IMR-90 (cell line): ENCODE measurements around the gene SEMA4A. TPM values are rescaled to one million over a fixed set of nuclear protein-coding genes. Genes with fewer than 3 reads are reported as not detected.

Experiments used
- ATAC-seq: fragments of 200-7000 bp; cut with Tn5 transposase; 2 replicates; pipeline ENCODE4 v1.9.1; 2020; ENCODE audit warnings: low read depth, mild to moderate bottlenecking, moderate library complexity
- Bru-seq: library from RNA; stranded (reverse); fragments of 400-500 nt; gene quantifications from one replicate; lab custom pipeline; 2021; lab: Mats Ljungman, UMichigan
- BruChase-seq, 2 experiments: library from RNA; stranded (reverse); fragments of 400-500 nt; gene quantifications; one replicate each; lab custom pipeline; 2021; lab: Mats Ljungman, UMichigan
- BruUV-seq: library from RNA; stranded (reverse); fragments of 400-500 nt; replicated peaks from 2 replicates; lab custom pipeline; 2021; lab: Mats Ljungman, UMichigan
- CTCF ChIA-PET: fragments of 300-600 bp; formaldehyde crosslinking; extraction: SDS; loops from one replicate; lab custom pipeline; 2021; ENCODE audit warnings: antibody characterized with exemption; lab: Yijun Ruan, JAX
- POLR2A ChIA-PET: fragments of 300-600 bp; sonication (Branson Sonifier 250); formaldehyde crosslinking; loops from one replicate; lab custom pipeline; 2022; ENCODE audit warnings: antibody characterized with exemption; ENCODE audit not compliant: unreplicated experiment; lab: Charles Lee
- DNase-seq: peaks from one replicate; pipeline ENCODE4 v3.0.0; 2013
- H2AFZ ChIP-seq: replicated peaks from 2 replicates; pipeline ENCODE3; 2013; ENCODE audit warnings: low read length, mild to moderate bottlenecking; ENCODE audit not compliant: poor library complexity
- H2AK5ac ChIP-seq: 2 replicates; pipeline ENCODE4 v1.6.1; 2013; ENCODE audit warnings: low read depth, low read length, inconsistent platforms
- H2AK9ac ChIP-seq: replicated peaks from 2 replicates; pipeline ENCODE3; 2013; ENCODE audit warnings: mild to moderate bottlenecking, low read depth, low read length, moderate library complexity; ENCODE audit not compliant: poor library complexity
- H2BK120ac ChIP-seq: 2 replicates; pipeline ENCODE4 v1.6.1; 2013; ENCODE audit warnings: low read depth, low read length, inconsistent platforms
- H2BK15ac ChIP-seq: 3 replicates; pipeline ENCODE4 v1.6.1; 2013; ENCODE audit warnings: low read depth, low read length, inconsistent platforms
- H2BK20ac ChIP-seq: 2 replicates; pipeline ENCODE4 v1.6.1; 2013; ENCODE audit warnings: low read depth, mild to moderate bottlenecking, inconsistent platforms, low read length, moderate library complexity
- H2BK5ac ChIP-seq: 2 replicates; pipeline ENCODE4 v1.6.1; 2013; ENCODE audit warnings: mild to moderate bottlenecking, low read depth, low read length, inconsistent platforms; ENCODE audit not compliant: poor library complexity, severe bottlenecking
- H3K14ac ChIP-seq: replicated peaks from 2 replicates; pipeline ENCODE4 v1.6.1; 2013; ENCODE audit warnings: low read depth, low read length, inconsistent platforms
- H3K18ac ChIP-seq: 2 replicates; pipeline ENCODE4 v1.6.1; 2013; ENCODE audit warnings: low read depth, low read length, control low read depth
- H3K23ac ChIP-seq: 2 replicates; pipeline ENCODE4 v1.6.1; 2013; ENCODE audit warnings: low read depth, low read length, inconsistent platforms
- H3K27ac ChIP-seq: 2 replicates; pipeline ENCODE4 v1.5.1; 2013; ENCODE audit warnings: mild to moderate bottlenecking, control low read depth, low read length; ENCODE audit not compliant: insufficient read depth
- H3K27me3 ChIP-seq: 2 replicates; pipeline ENCODE4 v1.6.1; 2013; ENCODE audit warnings: low read length; ENCODE audit not compliant: control insufficient read depth, insufficient read depth
- H3K36me3 ChIP-seq: 2 replicates; pipeline ENCODE4 v1.6.1; 2013; ENCODE audit warnings: low read length, mixed read lengths; ENCODE audit not compliant: control insufficient read depth, insufficient read depth
- H3K4ac ChIP-seq: 2 replicates; pipeline ENCODE4 v1.6.1; 2013; ENCODE audit warnings: low read depth, low read length, inconsistent platforms
- H3K4me1 ChIP-seq: 2 replicates; pipeline ENCODE4 v1.6.1; 2013; ENCODE audit warnings: low read length, mixed read lengths; ENCODE audit not compliant: control insufficient read depth, insufficient read depth
- H3K4me2 ChIP-seq: 2 replicates; pipeline ENCODE4 v1.6.1; 2013; ENCODE audit warnings: low read depth, mild to moderate bottlenecking, control low read depth, low read length, moderate library complexity
- H3K4me3 ChIP-seq: 2 replicates; pipeline ENCODE4 v1.5.1; 2013; ENCODE audit warnings: low read depth, mild to moderate bottlenecking, control low read depth, low read length, moderate library complexity; ENCODE audit not compliant: insufficient read depth
- H3K56ac ChIP-seq: 2 replicates; pipeline ENCODE4 v1.6.1; 2013; ENCODE audit warnings: low read length, inconsistent platforms; ENCODE audit not compliant: insufficient read depth; ENCODE audit errors: extremely low read depth
- H3K79me1 ChIP-seq, 2 experiments: 2 replicates each; pipeline ENCODE4 v1.6.1; 2013; ENCODE audit warnings: low read length in 2 of 2, inconsistent platforms in 1 of 2, low read depth in 1 of 2
- H3K9ac ChIP-seq: 2 replicates; pipeline ENCODE4 v1.6.1; 2013; ENCODE audit warnings: low read depth, low read length, control low read depth
- H3K9me1 ChIP-seq: 2 replicates; pipeline ENCODE4 v1.6.1; 2013; ENCODE audit warnings: low read length, inconsistent platforms; ENCODE audit not compliant: insufficient read depth
- H3K9me3 ChIP-seq: 2 replicates; pipeline ENCODE4 v1.6.1; 2013; ENCODE audit warnings: low read length; ENCODE audit not compliant: control insufficient read depth, insufficient read depth
- H4K20me1 ChIP-seq: 2 replicates; pipeline ENCODE4 v1.6.1; 2013; ENCODE audit warnings: low read length, inconsistent platforms; ENCODE audit not compliant: insufficient read depth
- H4K5ac ChIP-seq: 2 replicates; pipeline ENCODE4 v1.6.1; 2013; ENCODE audit warnings: mild to moderate bottlenecking, low read depth, low read length, control low read depth
- H4K8ac ChIP-seq, 2 experiments: 2 replicates each; pipeline ENCODE4 v1.6.1; 2013; ENCODE audit warnings: low read depth in 2 of 2, low read length in 2 of 2, control low read depth in 1 of 2, inconsistent platforms in 1 of 2
- H4K91ac ChIP-seq: 2 replicates; pipeline ENCODE4 v1.6.1; 2013; ENCODE audit warnings: low read depth, low read length, inconsistent platforms; ENCODE audit not compliant: insufficient read depth
- CTCF ChIP-seq: conservative IDR thresholded peaks from 2 replicates; pipeline ENCODE4 v1.5.1; 2012; ENCODE audit warnings: mild to moderate bottlenecking, low read depth, low read length, improper control_type of control experiment
- MAFK ChIP-seq: IDR thresholded peaks from 2 replicates; pipeline ENCODE4 v1.6.1; 2012; ENCODE audit warnings: low read depth, low read length, improper control_type of control experiment
- RFX5 ChIP-seq: IDR thresholded peaks from 2 replicates; pipeline ENCODE4 v1.8.0; 2012; ENCODE audit warnings: low read depth, mild to moderate bottlenecking, low read length, moderate library complexity
- WGBS, 2 experiments: methylation state at CpG; one replicate each; pipeline versions ENCODE4 v1.1.5 to v1.1.7; 2013; ENCODE audit warnings: missing lambda C conversion rate in 2 of 2; ENCODE audit not compliant: insufficient read length in 1 of 2; ENCODE audit errors: extremely low coverage in 2 of 2; 5-methylcytosine and 5-hydroxymethylcytosine counted together
- dilution Hi-C: fragments of 300-500 bp; cut with HindIII; formaldehyde crosslinking; loops from one replicate; pipeline ENCODE4 v1.14.3; 2018; ENCODE audit warnings: low sequenced_read_pairs; ENCODE audit not compliant: unreplicated experiment
- in situ Hi-C: fragments of 300-500 bp; cut with MboI; formaldehyde crosslinking; loops from 3 replicates; pipeline ENCODE4 v1.14.3; 2019; ENCODE audit warnings: low sequenced_read_pairs, inconsistent platforms, mixed read lengths
- intact Hi-C: fragments of 100-400 bp; cut with micrococcal nuclease; formaldehyde crosslinking; loops from 2 replicates; pipeline ENCODE4 v1.10.0; 2022
- long read RNA-seq: library from polyadenylated mRNA; unstranded; transcript quantifications from one replicate; pipeline ENCODE4 v2.0.0, GENCODE V29; 2021; ENCODE audit not compliant: unreplicated experiment
- polyA plus RNA-seq, 3 experiments: library from polyadenylated mRNA; depleted of rRNA; stranded (reverse); fragments of >200 nt; gene quantifications; 2 replicates each; pipeline ENCODE4 v1.2.3, GENCODE V29; 2012; ENCODE audit warnings: low replicate concordance in 1 of 3
- total RNA-seq: library from RNA; depleted of rRNA; stranded (reverse); fragments of >200 nt; gene quantifications from 2 replicates; pipeline ENCODE4 v1.2.3, GENCODE V29; 2012; rRNA removed

SEMA4A gene
- total RNA-seq (0.18 and 0.28 TPM in 2 replicates), polyA plus RNA-seq (2012; rRNA removed) (0.86 and 1.4 TPM in 2 replicates), Bru-seq, nascent RNA (percentile 33 among the genes with signal in this experiment), BruChase-seq, experiment 1, labeled RNA remaining after a 6-hour chase (percentile 38 among the genes with signal in this experiment), BruChase-seq, experiment 2, labeled RNA remaining after a 2-hour chase (percentile 47 among the genes with signal in this experiment)
- 0.15 and 0.41 TPM in 2 replicates for polyA plus RNA-seq (2012; cell fraction: cytosol; rRNA removed)
- polyA plus RNA-seq (2012; cell fraction: nucleus; rRNA removed; ENCODE audit: low replicate concordance): 10.3 and 13.3 TPM in 2 replicates
- long read RNA-seq, partial matches to known transcripts: 1 of 1 reads
- long read RNA-seq, other reads (novel, unspliced or antisense): 0 of 1 reads

- no peak within 1 kb of the TSS for H2BK20ac ChIP-seq
- H3K9me1 ChIP-seq: peaks cover 5% of the 10 kb centered on the region; the same call in 1 of the 2 replicates
- no peak within 1 kb of the TSS for H3K56ac ChIP-seq
- TF ChIP-seq CTCF (no peak), RFX5 (no peak), MAFK (no peak)
- no peak within 1 kb of the TSS for H3K4me2 ChIP-seq
- H3K9me3 ChIP-seq: no peaks in the 10 kb centered on the region
- H3K4ac ChIP-seq: peak within 1 kb of the TSS; percentile 43; the same call in 1 of the 2 replicates
- BruUV-seq: no TSS peak
- WGBS, 2 experiments: no CpG with 5 or more reads among the region's 10 CpGs
- intact Hi-C loops (no loop called here), in situ Hi-C loops (no loop called here), dilution Hi-C loops (no loop called here)
- peaks cover 11% of the 10 kb centered on the region; the same call in 1 of the 2 replicates for H3K27me3 ChIP-seq
- H3K14ac ChIP-seq: peak within 1 kb of the TSS; percentile 77; the same call in 1 of the 2 replicates
- no peak within 1 kb of the TSS for H3K18ac ChIP-seq
- ATAC-seq (no peak), DNase-seq (no peak)
- H3K4me3 ChIP-seq: no peak within 1 kb of the TSS
- peak within 1 kb of the TSS; percentile 40 for H2AK9ac ChIP-seq
- no peak within 1 kb of the TSS for H4K5ac ChIP-seq
- H3K36me3 ChIP-seq: no peaks in the 10 kb centered on the region
- H2BK120ac ChIP-seq: peak within 1 kb of the TSS; percentile 22; the same call in 1 of the 2 replicates
- H3K27ac ChIP-seq: no peak within 1 kb of the TSS
- no peaks in the 10 kb centered on the region for H4K20me1 ChIP-seq
- no peak within 1 kb of the TSS for H3K9ac ChIP-seq
- H3K23ac ChIP-seq: no peak within 1 kb of the TSS; the same call in 1 of the 2 replicates
- CTCF ChIA-PET: no interaction called here
- 0 out of 2 replicates have a peak within 1 kb of the TSS, but pooled peaks have one; percentile 40 for H2AK5ac ChIP-seq
- no peaks in the 10 kb centered on the region for H3K79me1 ChIP-seq
- H4K91ac ChIP-seq: no peak within 1 kb of the TSS
- peaks cover 3% of the 10 kb centered on the region; the same call in 1 of the 2 replicates for H3K4me1 ChIP-seq
- H2BK15ac ChIP-seq: 0 out of 3 replicates have a peak within 1 kb of the TSS, but pooled peaks have one; percentile 4
- POLR2A ChIA-PET: no interaction called here
- H4K8ac ChIP-seq: peak within 1 kb of the TSS in 1 of 2 experiments; percentile 57; a peak in 2 of 4 replicates
- H2AFZ ChIP-seq: peak within 1 kb of the TSS; percentile 46
- no peak within 1 kb of the TSS for H2BK5ac ChIP-seq
These were observed at the start of gene SEMA4A for GRCh38 chr1:156153362-156153761. Gene SEMA4A (plus strand): TSS chr1:156153585. CDS start chr1:156154579, 994 bp downstream.
